K562 (cell line): ENCODE data around the gene POU2F1. TPM values are rescaled to one million over a fixed set of nuclear protein-coding genes. Genes with fewer than 3 reads are reported as not detected.

Experiments
- ATAC-seq: fragments of 200-7000 bp; cut with Tn5 transposase; 3 replicates; pipeline ENCODE4 v1.9.1; 2020; ENCODE audit warnings: moderate library complexity
- BruUV-seq: library from RNA; stranded (reverse); fragments of 400-500 nt; replicated peaks from 2 replicates; lab custom pipeline; 2021; lab: Mats Ljungman, UMichigan
- CTCF ChIA-PET: fragments of 300-600 bp; formaldehyde crosslinking; extraction: SDS; loops from one replicate; lab custom pipeline; 2021; ENCODE audit warnings: low intra/inter-chr PET ratio; lab: Yijun Ruan, JAX
- POLR2A ChIA-PET: fragments of 300-600, 350-650 bp; sonication (Branson Sonifier 250); formaldehyde crosslinking; extraction: SDS; loops from one replicate; lab custom pipeline; 2021; ENCODE audit warnings: antibody characterized with exemption, inconsistent platforms; lab: Yijun Ruan, JAX
- DNase-seq, 4 experiments: peaks; one replicate each; pipeline versions ENCODE4 v3.0.0 to v3.0.0-alpha.2; 2011 to 2018; ENCODE audit warnings: low spot score in 3 of 4, mixed read lengths in 3 of 4; ENCODE audit errors: extremely low read depth in 1 of 4
- FAIRE-seq: peaks from 2 replicates; lab custom pipeline; 2011; peaks lifted over from hg19 to GRCh38; lab: Jason Lieb, UNC
- H2AFZ ChIP-seq: 2 replicates; pipeline ENCODE4 v1.6.0; 2011; ENCODE audit warnings: low read depth, low read length, control low read depth, inconsistent platforms
- H3K27ac ChIP-seq: fragments of 200-600 bp; 3 replicates; pipeline ENCODE4 v1.8.0; 2011; ENCODE audit warnings: low read depth, mild to moderate bottlenecking, control low read depth, inconsistent platforms, low read length, moderate library complexity, mixed read lengths; ENCODE audit errors: extremely low read depth
- H3K27me3 ChIP-seq, 2 experiments: fragments of 300-600 bp in 1 of 2; 2 replicates in 1 of 2; 3 replicates in 1 of 2; pipeline versions ENCODE4 v1.6.0 to v1.8.0; 2011; ENCODE audit warnings: inconsistent platforms in 2 of 2, low read length in 2 of 2, mild to moderate bottlenecking in 1 of 2, mixed read lengths in 1 of 2, moderate library complexity in 1 of 2; ENCODE audit not compliant: control insufficient read depth in 2 of 2, insufficient read depth in 2 of 2
- H3K36me3 ChIP-seq: fragments of 300-600 bp; 3 replicates; pipeline ENCODE4 v1.8.0; 2011; ENCODE audit warnings: mild to moderate bottlenecking, low read length, inconsistent platforms; ENCODE audit not compliant: control insufficient read depth, insufficient read depth
- H3K4me1 ChIP-seq, 2 experiments: fragments of 200-600 bp in 1 of 2; replicated peaks in 1 of 2; 2 replicates in 1 of 2; 3 replicates in 1 of 2; pipeline versions ENCODE4 v1.5.1 to v1.8.0; 2011; ENCODE audit warnings: inconsistent platforms in 2 of 2, low read length in 2 of 2, mild to moderate bottlenecking in 1 of 2, mixed read lengths in 1 of 2, moderate library complexity in 1 of 2; ENCODE audit not compliant: control insufficient read depth in 2 of 2, insufficient read depth in 2 of 2
- H3K4me2 ChIP-seq: 2 replicates; pipeline ENCODE4 v1.6.1; 2011; ENCODE audit warnings: low read length, control low read depth, inconsistent platforms, mixed read lengths; ENCODE audit not compliant: insufficient read depth
- H3K4me3 ChIP-seq: fragments of 200-600 bp; sonication (generic), shearing (Covaris generic); 2 replicates; pipeline ENCODE4 v1.5.1; 2016; ENCODE audit warnings: control low read depth, inconsistent platforms
- H3K79me2 ChIP-seq: fragments of 200-600 bp; 3 replicates; pipeline ENCODE4 v1.8.0; 2011; ENCODE audit warnings: low read length, inconsistent platforms; ENCODE audit not compliant: control insufficient read depth, insufficient read depth
- H3K9ac ChIP-seq, 2 experiments: 2 replicates each; pipeline versions ENCODE4 v1.6.0 to v1.6.1; 2011; ENCODE audit warnings: low read depth in 2 of 2, low read length in 2 of 2, control low read depth in 1 of 2, inconsistent platforms in 1 of 2, mild to moderate bottlenecking in 1 of 2, mixed read lengths in 1 of 2; ENCODE audit not compliant: insufficient read depth in 1 of 2
- H3K9me1 ChIP-seq: one replicate; pipeline ENCODE4 v1.6.0; 2011; ENCODE audit warnings: inconsistent platforms, mild to moderate bottlenecking, low read length, moderate library complexity; ENCODE audit not compliant: control insufficient read depth, insufficient read depth
- H3K9me3 ChIP-seq: replicated peaks from 2 replicates; pipeline ENCODE4 v1.5.1; 2011; ENCODE audit warnings: low read depth, low read length, inconsistent platforms; ENCODE audit not compliant: control insufficient read depth, insufficient read depth
- H4K20me1 ChIP-seq: replicated peaks from 2 replicates; pipeline ENCODE4 v1.6.1; 2011; ENCODE audit warnings: low read length, inconsistent platforms, mixed read lengths; ENCODE audit not compliant: control insufficient read depth, insufficient read depth
- BRD9 ChIP-seq: fragments of 450-650 bp; IDR thresholded peaks from 2 replicates; pipeline ENCODE4 v1.6.1; 2018; ENCODE audit warnings: low read depth; ENCODE audit not compliant: partially characterized antibody
- CREBBP ChIP-seq: IDR thresholded peaks from one replicate; pipeline ENCODE4 v1.6.1; 2012; ENCODE audit warnings: low read depth, mild to moderate bottlenecking, control low read depth, inconsistent platforms, low read length
- DACH1 ChIP-seq: fragments of 450-650 bp; IDR thresholded peaks from 2 replicates; pipeline ENCODE4 v1.6.1; 2018; ENCODE audit not compliant: partially characterized antibody
- GATAD2A ChIP-seq: fragments of 450-650 bp; IDR thresholded peaks from 2 replicates; pipeline ENCODE4 v1.6.1; 2017
- GTF2F1 ChIP-seq: IDR thresholded peaks from 2 replicates; pipeline ENCODE4 v1.6.1; 2011; ENCODE audit warnings: low read depth, low read length, improper control_type of control experiment
- HNRNPH1 ChIP-seq: fragments of 200-400 bp; formaldehyde crosslinking; optimal IDR thresholded peaks from 2 replicates; pipeline ENCODE3; 2017; ENCODE audit warnings: low read depth, mild to moderate bottlenecking, low read length, moderate library complexity
- IRF2 ChIP-seq: sonication (generic); formaldehyde crosslinking; IDR thresholded peaks from 2 replicates; pipeline ENCODE4 v1.8.1; 2022; ENCODE audit warnings: mild to moderate bottlenecking, missing genetic modification reagents
- L3MBTL2 ChIP-seq: fragments of 450-650 bp; IDR thresholded peaks from 2 replicates; pipeline ENCODE4 v1.6.1; 2016; ENCODE audit warnings: mild to moderate bottlenecking, moderate library complexity
- RBM25 ChIP-seq: fragments of 200-400 bp; formaldehyde crosslinking; IDR thresholded peaks from 2 replicates; pipeline ENCODE4 v1.6.1; 2018; ENCODE audit warnings: low read length, low read depth, moderate library complexity; ENCODE audit not compliant: severe bottlenecking
- ZNF830 ChIP-seq: fragments of 250-450 bp; sonication (Bioruptor Pico); IDR thresholded peaks from 2 replicates; pipeline ENCODE4 v1.5.0; 2021; ENCODE audit warnings: mild to moderate bottlenecking
- whole genome bisulfite sequencing: fragments of 100-300 bp; shearing (Covaris generic); methylation state at CpG from one replicate; pipeline ENCODE4 v1.1.6; 2016; ENCODE audit warnings: low coverage, mixed read lengths; ENCODE audit not compliant: insufficient coverage; ENCODE audit errors: missing lambda C conversion rate; 5-methylcytosine and 5-hydroxymethylcytosine counted together
- in situ Hi-C: fragments of 300-500 bp; cut with MboI; formaldehyde crosslinking; loops from 4 replicates; pipeline ENCODE4 v1.15.0; 2018; ENCODE audit warnings: inconsistent platforms, mixed read lengths
- intact Hi-C: fragments of 100-400 bp; cut with micrococcal nuclease; formaldehyde crosslinking; loops from 2 replicates; pipeline ENCODE4 v1.14.2; 2022
- polyA plus RNA-seq, 8 experiments: library from polyadenylated mRNA; depleted of rRNA in 4 of 8; stranded (reverse) in 5 of 8; unstranded in 3 of 8; fragments of >200 nt; fragmentation: Nextera tagmentation in 2 of 8; fragmentation: Illumina TruSeq in 1 of 8; extraction: Ambion mirVana in 2 of 8; extraction: Trizol in 1 of 8; gene quantifications; 2 replicates each; pipeline versions ENCODE4 v1.2.1 to v1.2.3, GENCODE V29; 2011 to 2014; ENCODE audit warnings: inconsistent platforms in 1 of 8, missing spikeins in 1 of 8
- total RNA-seq, 7 experiments: library from RNA; depleted of rRNA in 6 of 7; stranded (reverse); fragments of >200 nt in 6 of 7; fragmentation: Illumina TruSeq in 2 of 7; extraction: Trizol in 2 of 7; gene quantifications; 2 replicates each; pipeline versions ENCODE4 v1.2.1 to v1.2.3, GENCODE V29; 2011 to 2021; ENCODE audit warnings: low replicate concordance in 1 of 7
- TF ChIP-seq, protein P1 (sequence below): sonication (generic); IDR thresholded peaks from 2 replicates; pipeline ENCODE4 v1.6.1; 2016
- TF ChIP-seq, protein P2 (sequence below): sonication (generic); formaldehyde crosslinking; IDR thresholded peaks from 2 replicates; pipeline ENCODE4 v1.8.0; 2023; ENCODE audit warnings: mild to moderate bottlenecking, missing genetic modification reagents

The POU2F1 gene
- total and polyA plus RNA-seq, 9 of the 15 experiments (the other 6 are each of a cell fraction or from before 2014, with no cell fraction given), result 2.6 to 22.3 (median 8.8) TPM

DNA sequence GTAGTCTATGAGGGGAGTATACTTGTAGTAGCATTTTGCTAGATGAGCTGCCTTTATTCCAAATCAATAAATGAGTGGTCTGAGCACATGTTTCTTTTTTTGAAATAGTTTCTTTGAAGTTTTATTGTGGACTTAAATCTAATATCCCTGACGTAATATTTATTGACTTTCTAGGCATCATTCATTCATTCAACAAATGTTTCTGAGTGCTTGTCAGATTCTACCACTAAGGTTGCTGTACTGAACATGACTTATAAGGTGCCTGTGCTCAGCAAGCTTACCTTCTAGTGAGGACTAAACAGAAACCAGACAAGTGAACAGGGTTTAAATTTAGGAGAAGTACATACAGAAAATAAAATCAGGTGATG, 68.4 kb downstream of the POU2F1 start:
- 84% methylated on average over 1 of the region's 1 CpG for WGBS
- DNase-seq, result no peak
- ChIA-PET CTCF (no interaction called here), POLR2A (interaction anchor here (0.8 to 1.8 kb wide), 5 partner anchors 8 to 64 kb away, joined by 3 to 4 read pairs (median 4); no protein-coding TSS in a partner anchor)
- no peak for TF ChIP-seq L3MBTL2
- no peak for TF ChIP-seq HNRNPH1
- TF ChIP-seq, protein P1, sequence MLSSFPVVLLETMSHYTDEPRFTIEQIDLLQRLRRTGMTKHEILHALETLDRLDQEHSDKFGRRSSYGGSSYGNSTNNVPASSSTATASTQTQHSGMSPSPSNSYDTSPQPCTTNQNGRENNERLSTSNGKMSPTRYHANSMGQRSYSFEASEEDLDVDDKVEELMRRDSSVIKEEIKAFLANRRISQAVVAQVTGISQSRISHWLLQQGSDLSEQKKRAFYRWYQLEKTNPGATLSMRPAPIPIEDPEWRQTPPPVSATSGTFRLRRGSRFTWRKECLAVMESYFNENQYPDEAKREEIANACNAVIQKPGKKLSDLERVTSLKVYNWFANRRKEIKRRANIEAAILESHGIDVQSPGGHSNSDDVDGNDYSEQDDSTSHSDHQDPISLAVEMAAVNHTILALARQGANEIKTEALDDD, result no peak
- no peak for TF ChIP-seq GATAD2A
- no peak for TF ChIP-seq BRD9
- TF ChIP-seq GTF2F1, result no peak
- TF ChIP-seq RBM25, result no peak
- no peak for TF ChIP-seq CREBBP
- TF ChIP-seq, protein P2, sequence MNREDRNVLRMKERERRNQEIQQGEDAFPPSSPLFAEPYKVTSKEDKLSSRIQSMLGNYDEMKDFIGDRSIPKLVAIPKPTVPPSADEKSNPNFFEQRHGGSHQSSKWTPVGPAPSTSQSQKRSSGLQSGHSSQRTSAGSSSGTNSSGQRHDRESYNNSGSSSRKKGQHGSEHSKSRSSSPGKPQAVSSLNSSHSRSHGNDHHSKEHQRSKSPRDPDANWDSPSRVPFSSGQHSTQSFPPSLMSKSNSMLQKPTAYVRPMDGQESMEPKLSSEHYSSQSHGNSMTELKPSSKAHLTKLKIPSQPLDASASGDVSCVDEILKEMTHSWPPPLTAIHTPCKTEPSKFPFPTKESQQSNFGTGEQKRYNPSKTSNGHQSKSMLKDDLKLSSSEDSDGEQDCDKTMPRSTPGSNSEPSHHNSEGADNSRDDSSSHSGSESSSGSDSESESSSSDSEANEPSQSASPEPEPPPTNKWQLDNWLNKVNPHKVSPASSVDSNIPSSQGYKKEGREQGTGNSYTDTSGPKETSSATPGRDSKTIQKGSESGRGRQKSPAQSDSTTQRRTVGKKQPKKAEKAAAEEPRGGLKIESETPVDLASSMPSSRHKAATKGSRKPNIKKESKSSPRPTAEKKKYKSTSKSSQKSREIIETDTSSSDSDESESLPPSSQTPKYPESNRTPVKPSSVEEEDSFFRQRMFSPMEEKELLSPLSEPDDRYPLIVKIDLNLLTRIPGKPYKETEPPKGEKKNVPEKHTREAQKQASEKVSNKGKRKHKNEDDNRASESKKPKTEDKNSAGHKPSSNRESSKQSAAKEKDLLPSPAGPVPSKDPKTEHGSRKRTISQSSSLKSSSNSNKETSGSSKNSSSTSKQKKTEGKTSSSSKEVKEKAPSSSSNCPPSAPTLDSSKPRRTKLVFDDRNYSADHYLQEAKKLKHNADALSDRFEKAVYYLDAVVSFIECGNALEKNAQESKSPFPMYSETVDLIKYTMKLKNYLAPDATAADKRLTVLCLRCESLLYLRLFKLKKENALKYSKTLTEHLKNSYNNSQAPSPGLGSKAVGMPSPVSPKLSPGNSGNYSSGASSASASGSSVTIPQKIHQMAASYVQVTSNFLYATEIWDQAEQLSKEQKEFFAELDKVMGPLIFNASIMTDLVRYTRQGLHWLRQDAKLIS, result no peak
- TF ChIP-seq ZNF830 (CRISPR knock-in tag), result no peak
- no peak for TF ChIP-seq DACH1
- no peak for TF ChIP-seq IRF2 (CRISPR knock-in tag)
- Histone ChIP-seq H3K79me2 (peaks cover 49% of the 10 kb centered on the region; the same call in 2 of the 3 replicates), H3K4me2 (no peak overlapping the region), H3K4me3 (no peak overlapping the region), H3K36me3 (no peaks in the 10 kb centered on the region), H3K9me3 (no peaks in the 10 kb centered on the region), H3K27me3 (no peaks in the 10 kb centered on the region), H3K9me1 (no peaks in the 10 kb centered on the region), H3K27ac (no peak overlapping the region), H4K20me1 (no peaks in the 10 kb centered on the region), H3K9ac (no peak overlapping the region), H3K4me1 (peaks cover 0 to 10% of the 10 kb centered on the region in 2 experiments; a peak in 4 of 5 replicates), H2AFZ (no peak overlapping the region)
- no TSS peak for BruUV-seq
- intact Hi-C loops, result no loop called here
- no peak for ATAC-seq
- no peak for FAIRE-seq
- in situ Hi-C loops, result no loop called here
